GM19328 (cell line): ENCODE data around the gene GLTP.

Experiments
- ATAC-seq: cut with Tn5 transposase; IDR thresholded peaks from one replicate; pipeline ENCODE4 v1.9.1; 2021; ENCODE audit warnings: mild to moderate bottlenecking, moderate library complexity; ENCODE audit not compliant: unreplicated experiment

The GLTP gene

DNA sequence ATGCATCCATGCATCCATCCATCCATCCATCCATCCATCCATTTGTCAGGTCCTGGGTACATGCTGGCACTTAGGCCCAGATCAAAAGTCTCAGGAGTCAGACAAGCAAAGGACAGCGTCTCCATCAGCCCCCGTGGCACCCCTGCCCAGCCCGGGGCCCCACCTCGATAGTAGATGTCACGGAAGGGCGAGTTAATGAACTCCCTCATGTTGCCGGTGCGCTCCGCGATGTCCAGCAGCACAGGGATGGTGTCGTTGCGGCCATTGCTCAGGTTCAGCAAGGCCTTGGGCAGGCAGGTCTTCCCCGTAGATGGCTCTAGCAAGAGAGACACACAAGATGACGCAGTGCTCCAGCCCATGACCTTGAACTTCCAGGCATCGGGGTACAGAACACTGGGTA lies 77.5 kb downstream of the GLTP start:
- no peak for ATAC-seq
